ENCODE results near the gene CLPSL1.

Gene CLPSL1

GRCh38 chr6:35755278-35755924 is 25.4 kb upstream of the CLPSL1 start:
- in situ Hi-C loops (cut with HindIII; ENCODE audit: low sequenced_read_pairs), result no loop called here

GRCh38 chr6:35757456-35758123 is 23.2 kb upstream of the CLPSL1 start:
- in situ Hi-C loops (cut with HindIII; ENCODE audit: low sequenced_read_pairs), result no loop called here

GRCh38 chr6:35759426-35759825 is 21.4 kb upstream of the CLPSL1 start:
- in situ Hi-C loops (cut with HindIII; ENCODE audit: low sequenced_read_pairs), result no loop called here

- in situ Hi-C loops (cut with HindIII; ENCODE audit: low sequenced_read_pairs), result no loop called here
Measured at GRCh38 chr6:35765739-35766138, 15.1 kb upstream of the CLPSL1 start.

- in situ Hi-C loops (cut with HindIII; ENCODE audit: low sequenced_read_pairs), result no loop called here
Measured at GRCh38 chr6:35769211-35769610, 11.6 kb upstream of the CLPSL1 start.

GRCh38 chr6:35771343-35771627 is 9.5 kb upstream of the CLPSL1 start:
- in situ Hi-C loops (cut with HindIII; ENCODE audit: low sequenced_read_pairs), result no loop called here

- in situ Hi-C loops (cut with HindIII; ENCODE audit: low sequenced_read_pairs), result no loop called here
Measured at GRCh38 chr6:35774116-35774794, 6.6 kb upstream of the CLPSL1 start.

- in situ Hi-C loops (cut with HindIII; ENCODE audit: low sequenced_read_pairs), result no loop called here
Measured at GRCh38 chr6:35775031-35775430, 5.8 kb upstream of the CLPSL1 start.

- in situ Hi-C loops (cut with HindIII; ENCODE audit: low sequenced_read_pairs), result no loop called here
Measured at GRCh38 chr6:35776364-35777215, 4.2 kb upstream of the CLPSL1 start, which contains the start of gene CLPSL2. CLPSL2 (plus strand) TSS chr6:35776598; CDS start chr6:35776619, 21 bp downstream.

GRCh38 chr6:35777356-35778102 is 3.3 kb upstream of the CLPSL1 start:
- in situ Hi-C loops (cut with HindIII; ENCODE audit: low sequenced_read_pairs), result no loop called here

- in situ Hi-C loops (cut with HindIII; ENCODE audit: low sequenced_read_pairs), result no loop called here
Measured at GRCh38 chr6:35778437-35778836, 2.4 kb upstream of the CLPSL1 start.

GRCh38 chr6:35781290-35781689 is 471 bp downstream of the CLPSL1 start:
- in situ Hi-C loops (cut with HindIII; ENCODE audit: low sequenced_read_pairs), result no loop called here

- in situ Hi-C loops (cut with HindIII; ENCODE audit: low sequenced_read_pairs), result no loop called here
Measured at GRCh38 chr6:35782424-35782823, 1.6 kb downstream of the CLPSL1 start.

GRCh38 chr6:35784200-35784599 is 3.4 kb downstream of the CLPSL1 start:
- in situ Hi-C loops (cut with HindIII; ENCODE audit: low sequenced_read_pairs), result no loop called here

- in situ Hi-C loops (cut with HindIII; ENCODE audit: low sequenced_read_pairs), result no loop called here
Measured at GRCh38 chr6:35786272-35786671, 5.5 kb downstream of the CLPSL1 start.

- in situ Hi-C loops (cut with HindIII; ENCODE audit: low sequenced_read_pairs), result no loop called here
Measured at GRCh38 chr6:35786810-35787209, 6.0 kb downstream of the CLPSL1 start.

GRCh38 chr6:35787266-35788218 is 6.7 kb downstream of the CLPSL1 start:
- in situ Hi-C loops (cut with HindIII; ENCODE audit: low sequenced_read_pairs), result no loop called here

- in situ Hi-C loops (cut with HindIII; ENCODE audit: low sequenced_read_pairs), result no loop called here
Measured at GRCh38 chr6:35788423-35788982, 7.7 kb downstream of the CLPSL1 start.

- in situ Hi-C loops (cut with HindIII; ENCODE audit: low sequenced_read_pairs), result no loop called here
Measured at GRCh38 chr6:35790683-35791082, 9.9 kb downstream of the CLPSL1 start.
